MM.1S (cell line): ENCODE results near the gene IFTAP.

Source experiments
- DNase-seq: peaks from one replicate; pipeline ENCODE4 v3.0.0-alpha.2; 2015
- H2AFZ ChIP-seq: fragments of 300-600 bp; sonication (generic); 2 replicates; pipeline ENCODE4 v1.6.0; 2016; ENCODE audit warnings: antibody characterized with exemption, low read length
- H3F3A ChIP-seq: fragments of 300-600 bp; sonication (generic); 2 replicates; pipeline ENCODE4 v1.6.1; 2016; ENCODE audit warnings: mild to moderate bottlenecking, antibody characterized with exemption, low read length, moderate library complexity, mixed read lengths; ENCODE audit not compliant: insufficient read depth
- H3K27ac ChIP-seq: fragments of 300-600 bp; sonication (generic); 2 replicates; pipeline ENCODE4 v1.5.1; 2016; ENCODE audit warnings: mild to moderate bottlenecking, low read length
- H3K27me3 ChIP-seq: fragments of 300-600 bp; sonication (generic); replicated peaks from 2 replicates; pipeline ENCODE4 v1.6.0; 2016; ENCODE audit warnings: low read length; ENCODE audit not compliant: insufficient read depth
- H3K36me3 ChIP-seq: fragments of 300-600 bp; sonication (generic); replicated peaks from 2 replicates; pipeline ENCODE4 v1.6.1; 2016; ENCODE audit warnings: mild to moderate bottlenecking, low read length, mixed read lengths; ENCODE audit not compliant: insufficient read depth
- H3K4me1 ChIP-seq: fragments of 300-600 bp; sonication (generic); 2 replicates; pipeline ENCODE4 v1.6.1; 2016; ENCODE audit warnings: low read length, mixed read lengths
- H3K4me2 ChIP-seq: fragments of 300-600 bp; sonication (generic); 2 replicates; pipeline ENCODE4 v1.6.0; 2016; ENCODE audit warnings: low read depth, low read length
- H3K4me3 ChIP-seq: fragments of 300-600 bp; sonication (generic); 2 replicates; pipeline ENCODE4 v1.5.1; 2016; ENCODE audit warnings: low read length, mixed read lengths
- H3K79me2 ChIP-seq: fragments of 300-600 bp; sonication (generic); 2 replicates; pipeline ENCODE4 v1.6.1; 2016; ENCODE audit warnings: mixed run types, low read length, mixed read lengths
- H3K9ac ChIP-seq: fragments of 300-600 bp; sonication (generic); 2 replicates; pipeline ENCODE4 v1.6.1; 2016; ENCODE audit warnings: low read length, mixed read lengths
- H3K9me2 ChIP-seq: fragments of 300-600 bp; sonication (generic); replicated peaks from 2 replicates; pipeline ENCODE4 v1.6.1; 2016; ENCODE audit warnings: mild to moderate bottlenecking, low read length, mixed read lengths; ENCODE audit not compliant: insufficient read depth
- H3K9me3 ChIP-seq: fragments of 300-600 bp; sonication (generic); replicated peaks from 2 replicates; pipeline ENCODE4 v1.6.1; 2016; ENCODE audit warnings: mild to moderate bottlenecking, low read length, mixed read lengths; ENCODE audit not compliant: insufficient read depth
- H4K20me1 ChIP-seq: fragments of 300-600 bp; sonication (generic); 2 replicates; pipeline ENCODE4 v1.6.1; 2016; ENCODE audit warnings: mild to moderate bottlenecking, low read length, moderate library complexity, mixed read lengths; ENCODE audit not compliant: insufficient read depth
- EZH2 ChIP-seq: fragments of 300-600 bp; sonication (generic); optimal IDR thresholded peaks from 2 replicates; pipeline ENCODE3; 2017; ENCODE audit warnings: low read depth, mild to moderate bottlenecking, antibody characterized with exemption, low read length, mixed read lengths
- EZH2phosphoT487 ChIP-seq: fragments of 300-600 bp; sonication (generic); IDR thresholded peaks from 2 replicates; pipeline ENCODE4 v1.6.1; 2018; ENCODE audit warnings: antibody characterized with exemption, low read length
- TF ChIP-seq, protein P1 (sequence below): fragments of 300-600 bp; sonication (generic); IDR thresholded peaks from 2 replicates; pipeline ENCODE4 v1.5.1; 2016; ENCODE audit warnings: antibody characterized with exemption, low read length, mixed read lengths

IFTAP gene

DNA sequence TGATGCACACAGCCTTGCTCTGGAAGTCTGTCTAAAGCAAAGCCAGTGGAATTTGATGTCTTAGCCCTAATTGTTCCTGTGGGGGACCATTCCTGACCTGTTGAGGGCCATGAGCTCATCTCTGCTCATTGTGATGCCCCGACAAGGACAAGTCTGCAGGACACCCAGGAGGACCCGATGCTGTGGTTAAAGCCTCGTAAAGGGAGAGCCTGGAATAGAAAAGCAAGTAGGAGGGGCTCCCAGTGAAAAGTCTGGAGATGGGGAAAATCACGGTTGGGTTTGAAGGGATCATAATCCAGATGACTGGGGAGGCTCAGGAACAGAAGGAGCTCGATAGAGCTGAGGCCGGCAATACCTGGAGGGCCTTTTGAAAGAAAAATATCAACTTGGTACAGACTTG is 102.2 kb downstream of the IFTAP start:
- Histone ChIP-seq H3K36me3 (no peaks in the 10 kb centered on the region), H3K79me2 (no peaks in the 10 kb centered on the region), H3K4me1 (no peaks in the 10 kb centered on the region), H4K20me1 (no peaks in the 10 kb centered on the region), H3K9me2 (no peaks in the 10 kb centered on the region), H2AFZ (no peak overlapping the region), H3K9ac (no peak overlapping the region), H3K9me3 (no peaks in the 10 kb centered on the region), H3K27me3 (no peaks in the 10 kb centered on the region), H3F3A (no peaks in the 10 kb centered on the region), H3K27ac (no peak overlapping the region), H3K4me2 (no peak overlapping the region), H3K4me3 (no peak overlapping the region)
- DNase-seq = no peak
- TF ChIP-seq EZH2phosphoT487 = no peak
- TF ChIP-seq, protein P1, sequence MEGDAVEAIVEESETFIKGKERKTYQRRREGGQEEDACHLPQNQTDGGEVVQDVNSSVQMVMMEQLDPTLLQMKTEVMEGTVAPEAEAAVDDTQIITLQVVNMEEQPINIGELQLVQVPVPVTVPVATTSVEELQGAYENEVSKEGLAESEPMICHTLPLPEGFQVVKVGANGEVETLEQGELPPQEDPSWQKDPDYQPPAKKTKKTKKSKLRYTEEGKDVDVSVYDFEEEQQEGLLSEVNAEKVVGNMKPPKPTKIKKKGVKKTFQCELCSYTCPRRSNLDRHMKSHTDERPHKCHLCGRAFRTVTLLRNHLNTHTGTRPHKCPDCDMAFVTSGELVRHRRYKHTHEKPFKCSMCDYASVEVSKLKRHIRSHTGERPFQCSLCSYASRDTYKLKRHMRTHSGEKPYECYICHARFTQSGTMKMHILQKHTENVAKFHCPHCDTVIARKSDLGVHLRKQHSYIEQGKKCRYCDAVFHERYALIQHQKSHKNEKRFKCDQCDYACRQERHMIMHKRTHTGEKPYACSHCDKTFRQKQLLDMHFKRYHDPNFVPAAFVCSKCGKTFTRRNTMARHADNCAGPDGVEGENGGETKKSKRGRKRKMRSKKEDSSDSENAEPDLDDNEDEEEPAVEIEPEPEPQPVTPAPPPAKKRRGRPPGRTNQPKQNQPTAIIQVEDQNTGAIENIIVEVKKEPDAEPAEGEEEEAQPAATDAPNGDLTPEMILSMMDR = no peak
- no peak for TF ChIP-seq EZH2

DNA sequence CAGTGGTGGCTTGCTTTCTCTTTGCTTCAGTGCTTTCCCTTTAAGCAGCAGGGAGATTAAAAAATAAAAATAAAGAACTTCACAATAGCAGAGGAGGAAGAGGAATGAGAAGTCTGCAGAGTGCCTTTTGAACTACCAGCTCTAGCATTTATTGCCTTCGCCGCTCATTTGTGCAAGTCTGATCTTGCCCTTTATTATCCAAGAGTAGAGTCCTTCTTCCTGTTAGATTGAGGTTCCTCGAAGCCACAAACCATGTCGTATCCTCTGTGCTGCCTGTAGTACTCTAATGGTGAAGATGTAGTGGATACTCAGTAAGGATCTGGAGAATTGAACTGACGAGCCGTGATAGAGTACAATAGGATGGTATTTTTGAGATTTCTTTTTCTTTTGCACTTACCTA is 105.0 kb downstream of the IFTAP start:
- Histone ChIP-seq H3K4me2 (no peak overlapping the region), H3K4me3 (no peak overlapping the region), H3K9me2 (no peaks in the 10 kb centered on the region), H3K9ac (no peak overlapping the region), H4K20me1 (no peaks in the 10 kb centered on the region), H3K27me3 (no peaks in the 10 kb centered on the region), H3K9me3 (no peaks in the 10 kb centered on the region), H3F3A (no peaks in the 10 kb centered on the region), H3K27ac (no peak overlapping the region), H2AFZ (no peak overlapping the region), H3K79me2 (no peaks in the 10 kb centered on the region), H3K4me1 (no peaks in the 10 kb centered on the region), H3K36me3 (no peaks in the 10 kb centered on the region)
- no peak for DNase-seq
- TF ChIP-seq, protein P1 = no peak
- no peak for TF ChIP-seq EZH2phosphoT487
- no peak for TF ChIP-seq EZH2

DNA sequence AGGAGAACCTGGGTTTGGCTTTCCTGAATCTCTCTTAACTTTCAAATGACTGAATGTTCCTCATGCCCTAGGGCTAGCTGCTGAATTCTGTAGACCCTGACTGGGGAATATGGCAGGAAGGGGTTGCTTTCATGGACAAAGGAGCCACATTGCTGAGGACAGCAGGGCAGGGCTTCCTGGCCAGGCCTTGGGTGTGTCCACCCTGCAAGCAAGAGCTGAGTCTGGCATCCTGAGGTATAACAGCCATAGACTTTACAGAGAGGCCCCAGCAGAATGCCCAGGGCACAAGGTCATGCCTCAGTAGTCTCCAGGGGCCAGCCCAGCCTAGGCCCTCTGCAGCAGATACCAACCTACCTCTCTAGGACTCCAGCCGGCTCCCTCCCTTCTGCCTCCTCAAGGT is 105.9 kb downstream of the IFTAP start:
- Histone ChIP-seq H3K9me2 (no peaks in the 10 kb centered on the region), H3K27me3 (no peaks in the 10 kb centered on the region), H3K9ac (no peak overlapping the region), H3K4me2 (no peak overlapping the region), H3K4me1 (no peaks in the 10 kb centered on the region), H2AFZ (no peak overlapping the region), H3K9me3 (no peaks in the 10 kb centered on the region), H4K20me1 (no peaks in the 10 kb centered on the region), H3K27ac (no peak overlapping the region), H3K36me3 (no peaks in the 10 kb centered on the region), H3K4me3 (no peak overlapping the region), H3K79me2 (no peaks in the 10 kb centered on the region), H3F3A (no peaks in the 10 kb centered on the region)
- TF ChIP-seq EZH2phosphoT487 (no peak), EZH2 (no peak)
- TF ChIP-seq, protein P1 = no peak
- DNase-seq = no peak
